ENCODE data around the gene XYLT2. TPM values are rescaled to one million over a fixed set of nuclear protein-coding genes. Genes with fewer than 3 reads are reported as not detected.

XYLT2 gene
- total RNA-seq, 1 donor from 2014 or later = 41.0 TPM

- TF ChIP-seq CTCF (IDR thresholded peaks at IDR 0.05; ENCODE audit: insufficient read depth, low read depth, low read length) (no peak), EZH2 (IDR thresholded peaks at IDR 0.05; ENCODE audit: insufficient read depth, low read length) (no peak)
- H3K27me3 Mint-ChIP-seq (ENCODE audit: low read depth, unreplicated experiment) = peaks cover 7% of the 10 kb centered on the region
- peaks cover 12% of the 10 kb centered on the region for H3K4me1 ChIP-seq (ENCODE audit: insufficient read depth, low read length)
- no peak overlapping the region for H3K4me2 ChIP-seq (ENCODE audit: low read length)
- H3K9me3 ChIP-seq (ENCODE audit: insufficient read depth, low read depth, low read length) = no peaks in the 10 kb centered on the region
- H3K36me3 ChIP-seq (ENCODE audit: insufficient read depth, low read length) = no peaks in the 10 kb centered on the region
- H4K20me1 ChIP-seq (ENCODE audit: insufficient read depth, low read length) = no peaks in the 10 kb centered on the region
- no peaks in the 10 kb centered on the region for H3K36me3 Mint-ChIP-seq (ENCODE audit: low read depth, unreplicated experiment)
- H3K9ac ChIP-seq (ENCODE audit: low read length) = no peak overlapping the region
- peaks cover 3% of the 10 kb centered on the region for H3K27me3 ChIP-seq (ENCODE audit: insufficient read depth, low read length)
- H3K27ac Mint-ChIP-seq (ENCODE audit: unreplicated experiment) = no peak overlapping the region
- H3K9me3 Mint-ChIP-seq (ENCODE audit: unreplicated experiment) = peaks cover 3% of the 10 kb centered on the region
- FAIRE-seq = no peak
- H3K79me2 ChIP-seq (ENCODE audit: insufficient read depth, low read length) = no peaks in the 10 kb centered on the region
- no peak overlapping the region for H3K4me3 Mint-ChIP-seq (ENCODE audit: unreplicated experiment)
- no peak overlapping the region for H3K27ac ChIP-seq (ENCODE audit: low read depth, low read length)
- no peak for DNase-seq (ENCODE audit: low read depth)
- no peak overlapping the region for H2AFZ ChIP-seq (ENCODE audit: low read depth, low read length)
- peaks cover 23% of the 10 kb centered on the region for H3K4me1 Mint-ChIP-seq (ENCODE audit: low read depth, unreplicated experiment)
- no peak overlapping the region for H3K4me3 ChIP-seq (ENCODE audit: insufficient read depth, low read depth, low read length)
Observed at GRCh38 chr17:50301891-50302584, 43.9 kb upstream of the XYLT2 start.

- H3K9ac ChIP-seq (ENCODE audit: low read length) = no peak overlapping the region
- H3K36me3 Mint-ChIP-seq (ENCODE audit: low read depth, unreplicated experiment) = no peaks in the 10 kb centered on the region
- H3K4me3 Mint-ChIP-seq (ENCODE audit: unreplicated experiment) = no peak overlapping the region
- H3K4me1 ChIP-seq (ENCODE audit: insufficient read depth, low read length) = peaks cover 12% of the 10 kb centered on the region
- H3K27ac Mint-ChIP-seq (ENCODE audit: unreplicated experiment) = no peak overlapping the region
- H3K9me3 Mint-ChIP-seq (ENCODE audit: unreplicated experiment) = peaks cover 3% of the 10 kb centered on the region
- H3K4me2 ChIP-seq (ENCODE audit: low read length) = no peak overlapping the region
- H4K20me1 ChIP-seq (ENCODE audit: insufficient read depth, low read length) = no peaks in the 10 kb centered on the region
- H3K4me3 ChIP-seq (ENCODE audit: insufficient read depth, low read depth, low read length) = no peak overlapping the region
- H3K27ac ChIP-seq (ENCODE audit: low read depth, low read length) = no peak overlapping the region
- H3K36me3 ChIP-seq (ENCODE audit: insufficient read depth, low read length) = no peaks in the 10 kb centered on the region
- H3K79me2 ChIP-seq (ENCODE audit: insufficient read depth, low read length) = no peaks in the 10 kb centered on the region
- no peak for TF ChIP-seq EZH2 (IDR thresholded peaks at IDR 0.05; ENCODE audit: insufficient read depth, low read length)
- TF ChIP-seq CTCF (IDR thresholded peaks at IDR 0.05; ENCODE audit: insufficient read depth, low read depth, low read length) = no peak
- H3K4me1 Mint-ChIP-seq (ENCODE audit: low read depth, unreplicated experiment) = peaks cover 23% of the 10 kb centered on the region
- no peak for FAIRE-seq
- H3K27me3 ChIP-seq (ENCODE audit: insufficient read depth, low read length) = peaks cover 3% of the 10 kb centered on the region
- H3K9me3 ChIP-seq (ENCODE audit: insufficient read depth, low read depth, low read length) = no peaks in the 10 kb centered on the region
- H3K27me3 Mint-ChIP-seq (ENCODE audit: low read depth, unreplicated experiment) = peaks cover 7% of the 10 kb centered on the region
- no peak overlapping the region for H2AFZ ChIP-seq (ENCODE audit: low read depth, low read length)
- no peak for DNase-seq (ENCODE audit: low read depth)
Observed at GRCh38 chr17:50303051-50303450, 42.9 kb upstream of the XYLT2 start.

GRCh38 chr17:50303596-50303995 lies 42.3 kb upstream of the XYLT2 start:
- Mint-ChIP-seq H3K4me3 (ENCODE audit: unreplicated experiment) (no peak overlapping the region), H3K36me3 (ENCODE audit: low read depth, unreplicated experiment) (no peaks in the 10 kb centered on the region), H3K4me1 (ENCODE audit: low read depth, unreplicated experiment) (peaks cover 23% of the 10 kb centered on the region), H3K27ac (ENCODE audit: unreplicated experiment) (no peak overlapping the region), H3K9me3 (ENCODE audit: unreplicated experiment) (peaks cover 3% of the 10 kb centered on the region), H3K27me3 (ENCODE audit: low read depth, unreplicated experiment) (peaks cover 10% of the 10 kb centered on the region)
- DNase-seq (ENCODE audit: low read depth) = no peak
- Histone ChIP-seq H3K4me2 (ENCODE audit: low read length) (no peak overlapping the region), H4K20me1 (ENCODE audit: insufficient read depth, low read length) (no peaks in the 10 kb centered on the region), H3K79me2 (ENCODE audit: insufficient read depth, low read length) (no peaks in the 10 kb centered on the region), H3K9me3 (ENCODE audit: insufficient read depth, low read depth, low read length) (no peaks in the 10 kb centered on the region), H3K36me3 (ENCODE audit: insufficient read depth, low read length) (no peaks in the 10 kb centered on the region), H2AFZ (ENCODE audit: low read depth, low read length) (no peak overlapping the region), H3K27me3 (ENCODE audit: insufficient read depth, low read length) (peaks cover 3% of the 10 kb centered on the region), H3K27ac (ENCODE audit: low read depth, low read length) (no peak overlapping the region), H3K9ac (ENCODE audit: low read length) (no peak overlapping the region), H3K4me1 (ENCODE audit: insufficient read depth, low read length) (peaks cover 12% of the 10 kb centered on the region), H3K4me3 (ENCODE audit: insufficient read depth, low read depth, low read length) (no peak overlapping the region)
- TF ChIP-seq EZH2 (IDR thresholded peaks at IDR 0.05; ENCODE audit: insufficient read depth, low read length) = no peak
- TF ChIP-seq CTCF (IDR thresholded peaks at IDR 0.05; ENCODE audit: insufficient read depth, low read depth, low read length) = no peak
- no peak for FAIRE-seq

All from astrocyte (in vitro differentiated cells and primary cell).